Spinal cord (tissue), 10 donors: ENCODE data around the gene PLRG1. TPM values are rescaled to one million over a fixed set of nuclear protein-coding genes. Genes with fewer than 3 reads are reported as not detected.

Source experiments
- DNase-seq, 6 donors: peaks; one replicate each; pipeline versions ENCODE4 v3.0.0 to v3.0.0-alpha.2; 2013 to 2015; ENCODE audit warnings: low spot score in 6 of 6, low read depth in 4 of 6
- H3K27ac ChIP-seq: one replicate; pipeline ENCODE4 v1.5.1; 2013; ENCODE audit warnings: low read depth, low read length, control low read depth
- H3K27me3 ChIP-seq: one replicate; pipeline ENCODE4 v1.6.1; 2013; ENCODE audit warnings: low read length; ENCODE audit not compliant: control insufficient read depth, insufficient read depth
- H3K36me3 ChIP-seq: one replicate; pipeline ENCODE4 v1.6.1; 2013; ENCODE audit warnings: low read length; ENCODE audit not compliant: control insufficient read depth, insufficient read depth
- H3K4me1 ChIP-seq: one replicate; pipeline ENCODE4 v1.6.1; 2013; ENCODE audit warnings: low read length; ENCODE audit not compliant: control insufficient read depth, insufficient read depth
- H3K4me3 ChIP-seq: one replicate; pipeline ENCODE4 v1.5.1; 2013; ENCODE audit warnings: low read depth, low read length, control low read depth
- H3K9me3 ChIP-seq: one replicate; pipeline ENCODE4 v1.6.1; 2013; ENCODE audit warnings: low read length; ENCODE audit not compliant: control insufficient read depth, insufficient read depth
- WGBS: methylation state at CpG from one replicate; pipeline ENCODE4 v1.1.5; 2013; ENCODE audit warnings: missing lambda C conversion rate; ENCODE audit not compliant: insufficient coverage; 5-methylcytosine and 5-hydroxymethylcytosine counted together
- polyA plus RNA-seq, 2 donors: library from polyadenylated mRNA; unstranded; fragments of 120-200 nt; gene quantifications; one replicate each; pipeline ENCODE4 v1.2.1, GENCODE V29; 2013; ENCODE audit not compliant: insufficient read length in 2 of 2
- total RNA-seq, 2 donors: library from RNA; depleted of rRNA in 1 of 2; stranded (reverse); fragments of 120-200 nt in 1 of 2; fragments of >200 nt in 1 of 2; gene quantifications; one replicate each; pipeline versions ENCODE4 v1.2.3 to v1.2.4, GENCODE V29; 2013 to 2014
- donor health status: healthy.

Gene PLRG1
- total and polyA plus RNA-seq, 4 donors = 67.8 to 93.2 (median 78.3) TPM

DNA sequence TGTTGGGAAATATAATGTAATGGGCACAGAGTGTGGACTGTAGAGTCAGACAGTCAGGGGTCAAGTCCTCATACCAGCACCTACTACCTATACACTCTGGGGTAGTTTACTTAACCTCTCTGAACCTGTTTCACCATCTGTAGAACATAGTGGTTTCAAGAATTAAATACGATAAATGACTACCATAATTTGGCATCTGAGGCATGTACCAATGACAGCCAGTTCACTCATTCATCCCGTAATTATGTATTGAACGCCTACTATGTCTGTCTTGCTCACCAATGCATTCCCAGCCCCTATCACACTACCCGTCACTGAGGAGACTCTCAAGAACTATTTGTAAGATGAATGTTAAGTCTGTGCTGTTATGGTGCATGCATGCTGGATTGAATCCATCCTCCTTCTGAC lies 10.6 kb upstream of the PLRG1 start:
- no peak overlapping the region for H3K4me3 ChIP-seq
- H3K27me3 ChIP-seq = no peaks in the 10 kb centered on the region
- 93% methylated on average over 3 of the region's 4 CpGs for WGBS
- peak in 2 of 6 donors; percentile 2 to 4 for DNase-seq
- H3K27ac ChIP-seq = no peak overlapping the region
- no peaks in the 10 kb centered on the region for H3K4me1 ChIP-seq
- no peaks in the 10 kb centered on the region for H3K9me3 ChIP-seq
- H3K36me3 ChIP-seq = no peaks in the 10 kb centered on the region

DNA sequence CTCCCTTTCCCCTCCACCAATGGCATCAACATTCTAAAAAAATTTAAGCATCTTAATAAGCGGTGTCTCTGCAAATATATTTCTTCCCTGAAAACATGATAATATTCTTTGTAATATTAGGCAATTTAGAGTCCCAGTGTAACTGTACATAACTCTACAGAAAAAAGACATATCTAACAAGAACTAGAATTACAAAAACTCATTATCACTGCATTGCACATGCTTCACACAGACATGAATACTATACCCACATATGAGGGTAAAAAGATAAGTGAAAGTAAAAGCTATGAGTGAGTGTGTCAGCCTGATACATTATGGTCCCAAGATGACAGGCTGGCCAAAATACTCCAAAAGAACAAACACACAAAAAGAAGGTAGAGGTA lies 10.2 kb upstream of the PLRG1 start:
- Histone ChIP-seq H3K4me1 (no peaks in the 10 kb centered on the region), H3K27me3 (no peaks in the 10 kb centered on the region), H3K4me3 (no peak overlapping the region), H3K36me3 (no peaks in the 10 kb centered on the region), H3K9me3 (no peaks in the 10 kb centered on the region), H3K27ac (no peak overlapping the region)
- DNase-seq = no peak
- no CpG with 5 or more reads among the region's 1 CpG for WGBS

DNA sequence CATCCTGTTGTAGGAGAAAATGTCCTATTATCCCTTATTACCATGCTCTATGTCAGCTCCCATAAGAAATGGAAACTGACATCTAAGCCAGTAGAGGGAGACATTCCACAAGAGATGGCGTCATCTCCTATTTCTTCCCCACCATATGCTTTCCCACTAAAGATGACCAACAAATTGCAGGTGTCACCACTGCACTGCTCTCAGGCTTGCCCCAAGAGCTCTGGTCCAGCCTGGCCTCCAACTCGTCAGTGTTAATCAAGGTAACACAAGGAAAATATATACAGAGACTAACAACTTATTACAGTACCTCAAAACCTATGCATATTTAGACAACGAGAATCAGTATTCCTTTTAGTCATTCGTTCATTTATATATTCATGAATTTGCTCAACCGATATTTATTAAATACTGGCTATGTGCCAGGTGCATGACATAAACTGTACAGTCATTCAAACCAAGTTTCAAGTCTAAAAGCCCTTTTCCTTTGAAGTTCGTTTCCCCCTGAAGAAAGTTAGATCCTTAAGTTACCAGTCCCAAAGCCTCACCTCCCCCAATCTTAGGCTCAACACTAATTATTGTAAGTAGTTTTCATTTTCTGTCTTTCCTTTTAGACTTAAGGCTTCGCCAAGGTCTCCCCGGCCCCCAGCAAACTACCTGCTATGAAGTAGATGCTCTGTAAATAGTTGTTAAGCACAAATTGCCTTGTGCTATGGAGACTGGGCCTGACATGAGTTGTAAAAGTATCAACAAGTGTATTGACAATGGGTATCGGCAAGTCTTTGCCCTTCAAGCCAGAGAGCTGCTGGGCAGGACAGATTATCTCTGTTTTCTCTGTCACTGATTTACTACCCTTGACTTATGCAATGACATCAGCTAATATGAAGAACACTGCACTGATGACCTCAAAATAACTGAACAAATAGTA lies 9.6 kb upstream of the PLRG1 start:
- WGBS = 85% methylated on average over 6 of the region's 9 CpGs
- H3K27ac ChIP-seq = no peak overlapping the region
- no peaks in the 10 kb centered on the region for H3K36me3 ChIP-seq
- no peak overlapping the region for H3K4me3 ChIP-seq
- H3K9me3 ChIP-seq = no peaks in the 10 kb centered on the region
- no peaks in the 10 kb centered on the region for H3K27me3 ChIP-seq
- DNase-seq = peak in 2 of 6 donors; percentile 50 to 56
- no peaks in the 10 kb centered on the region for H3K4me1 ChIP-seq

DNA sequence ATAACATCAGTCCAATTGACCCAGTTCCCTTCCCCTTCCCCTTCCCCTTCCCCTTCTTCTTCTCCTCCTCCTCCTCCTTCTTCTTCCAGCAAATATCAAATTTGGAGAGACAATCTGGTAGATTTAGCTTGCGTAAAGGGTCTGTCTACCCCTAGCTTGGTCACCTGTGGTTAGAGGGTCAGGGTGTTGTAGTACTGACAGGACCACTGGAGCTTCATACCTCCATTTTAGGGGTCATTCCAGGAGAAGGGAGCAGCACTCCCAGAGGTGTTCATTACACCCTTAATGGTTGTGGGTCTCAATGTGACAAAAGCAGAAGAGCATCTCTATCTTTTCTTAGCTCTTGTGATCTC lies 8.9 kb upstream of the PLRG1 start:
- DNase-seq = no peak
- no peaks in the 10 kb centered on the region for H3K9me3 ChIP-seq
- no peaks in the 10 kb centered on the region for H3K4me1 ChIP-seq
- WGBS = no CpG with 5 or more reads among the region's 1 CpG
- no peak overlapping the region for H3K4me3 ChIP-seq
- H3K36me3 ChIP-seq = no peaks in the 10 kb centered on the region
- H3K27ac ChIP-seq = no peak overlapping the region
- H3K27me3 ChIP-seq = no peaks in the 10 kb centered on the region

DNA sequence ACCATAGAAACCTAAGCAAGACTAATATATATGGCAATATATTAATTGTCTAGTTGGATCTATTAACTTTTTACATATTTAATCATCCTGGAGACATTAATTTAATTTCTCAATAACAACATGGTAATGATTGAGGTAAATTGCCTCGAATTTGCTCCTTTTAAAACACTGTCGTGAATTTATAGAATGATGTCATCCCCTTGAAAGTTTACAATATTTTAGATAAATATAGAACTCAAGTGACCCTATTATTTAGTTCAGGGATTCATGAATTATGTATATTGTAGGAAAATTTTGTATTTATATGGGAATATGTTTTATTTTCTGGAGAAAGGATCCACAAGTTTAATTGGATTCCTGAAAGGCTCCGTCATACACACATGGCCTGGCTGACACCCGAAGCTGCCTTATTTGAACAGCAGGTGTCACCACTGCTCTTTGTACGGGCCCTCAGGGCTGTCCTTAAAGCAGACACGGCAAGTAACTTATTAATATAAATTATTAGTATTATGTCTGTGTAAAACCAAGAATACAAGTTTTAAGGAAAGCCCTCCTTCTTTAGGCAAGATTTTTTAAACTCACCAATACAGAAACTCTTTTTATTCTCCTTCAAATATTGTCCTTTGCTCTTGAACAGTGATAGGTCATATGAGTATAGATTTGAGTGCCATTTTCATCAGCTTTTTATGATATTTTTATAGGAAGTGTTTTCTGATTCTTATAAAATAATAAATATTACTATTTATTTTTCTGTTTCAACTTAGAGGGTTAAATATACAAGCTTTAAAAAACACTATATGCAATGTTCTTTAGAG lies 1.9 kb upstream of the PLRG1 start:
- 0% methylated on average over 1 of the region's 6 CpGs for WGBS
- Histone ChIP-seq H3K4me1 (no peaks in the 10 kb centered on the region), H3K27ac (no peak overlapping the region), H3K36me3 (no peaks in the 10 kb centered on the region), H3K27me3 (no peaks in the 10 kb centered on the region), H3K9me3 (no peaks in the 10 kb centered on the region), H3K4me3 (no peak overlapping the region)
- peak in 5 of 6 donors; percentile 52 to 93 (median 57) for DNase-seq

DNA sequence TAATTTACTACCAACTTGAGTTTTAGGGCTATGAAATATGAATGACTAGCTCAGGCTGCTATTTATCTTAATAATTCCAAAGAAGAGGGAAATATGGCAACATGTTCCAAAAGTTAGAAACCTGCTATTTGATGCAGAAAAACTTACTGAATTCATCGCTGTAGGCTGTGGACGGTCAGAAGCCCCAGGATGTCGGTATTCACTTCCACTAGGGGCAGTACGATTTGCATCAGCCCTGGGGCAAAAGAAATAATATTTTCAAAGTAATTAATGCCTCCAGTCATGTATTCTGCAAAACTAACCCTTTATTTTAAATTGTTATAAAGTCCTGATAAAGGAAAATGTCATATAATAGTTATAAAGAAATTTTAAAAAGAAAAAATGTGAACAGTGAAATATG lies 4.5 kb downstream of the PLRG1 start:
- 83% methylated on average over 2 of the region's 4 CpGs for WGBS
- DNase-seq = no peak
- Histone ChIP-seq H3K4me1 (no peaks in the 10 kb centered on the region), H3K36me3 (peaks cover 11% of the 10 kb centered on the region), H3K9me3 (no peaks in the 10 kb centered on the region), H3K4me3 (no peak overlapping the region), H3K27me3 (no peaks in the 10 kb centered on the region), H3K27ac (no peak overlapping the region)

DNA sequence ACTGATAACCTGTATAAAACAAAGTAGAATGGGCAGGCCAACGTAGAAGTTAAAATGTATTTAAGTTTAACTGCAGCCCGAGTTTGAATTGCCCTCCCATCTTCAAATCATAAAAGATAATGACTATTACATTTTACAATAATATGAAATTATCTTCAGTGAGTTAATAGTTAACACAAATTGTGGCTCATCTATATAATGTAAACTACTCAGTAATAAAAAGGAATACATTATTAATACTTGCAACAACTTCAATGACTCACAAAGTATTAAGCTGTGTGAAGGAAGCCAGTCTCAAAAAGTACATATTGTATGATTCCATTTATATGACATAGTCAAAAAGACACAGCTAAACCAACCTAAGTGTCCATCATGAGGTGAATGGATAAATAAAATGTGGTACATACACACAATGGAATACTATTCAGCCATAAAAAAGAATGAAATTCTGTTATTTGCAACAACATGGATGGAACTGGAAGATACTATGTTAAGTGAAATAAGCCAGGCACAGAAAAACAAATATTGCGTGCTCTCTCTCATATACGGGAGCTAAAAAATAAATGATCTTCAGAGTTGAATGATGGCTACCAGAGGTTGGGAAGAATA lies 7.8 kb downstream of the PLRG1 start:
- H3K36me3 ChIP-seq = peaks cover 16% of the 10 kb centered on the region
- WGBS = 100% methylated on average over 2 of the region's 4 CpGs
- no peak overlapping the region for H3K27ac ChIP-seq
- H3K4me1 ChIP-seq = no peaks in the 10 kb centered on the region
- no peaks in the 10 kb centered on the region for H3K9me3 ChIP-seq
- no peaks in the 10 kb centered on the region for H3K27me3 ChIP-seq
- no peak overlapping the region for H3K4me3 ChIP-seq
- DNase-seq = no peak

DNA sequence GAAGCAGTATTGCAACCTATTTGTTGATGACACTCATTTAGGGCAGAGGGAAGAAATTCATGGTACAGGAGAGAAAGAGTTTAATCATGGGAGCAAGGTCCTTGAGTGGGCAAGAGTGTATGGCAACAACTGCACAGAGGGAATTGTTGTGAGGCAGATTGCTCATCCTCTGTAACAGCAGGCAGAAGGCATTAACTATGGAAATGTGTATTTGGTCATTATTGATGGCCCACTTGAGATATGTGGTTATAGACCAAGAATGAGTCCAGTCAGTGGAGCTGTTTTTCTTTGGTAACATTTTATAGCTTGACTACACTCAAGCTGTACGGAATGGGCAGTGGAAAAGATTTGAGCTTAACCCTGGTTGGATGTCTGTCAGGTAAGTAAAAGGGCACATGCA lies 15.9 kb downstream of the PLRG1 start:
- Histone ChIP-seq H3K27me3 (no peaks in the 10 kb centered on the region), H3K36me3 (peaks cover 5% of the 10 kb centered on the region), H3K9me3 (no peaks in the 10 kb centered on the region), H3K4me3 (no peak overlapping the region), H3K27ac (no peak overlapping the region), H3K4me1 (no peaks in the 10 kb centered on the region)
- DNase-seq = no peak
- no CpG with 5 or more reads among the region's 1 CpG for WGBS

DNA sequence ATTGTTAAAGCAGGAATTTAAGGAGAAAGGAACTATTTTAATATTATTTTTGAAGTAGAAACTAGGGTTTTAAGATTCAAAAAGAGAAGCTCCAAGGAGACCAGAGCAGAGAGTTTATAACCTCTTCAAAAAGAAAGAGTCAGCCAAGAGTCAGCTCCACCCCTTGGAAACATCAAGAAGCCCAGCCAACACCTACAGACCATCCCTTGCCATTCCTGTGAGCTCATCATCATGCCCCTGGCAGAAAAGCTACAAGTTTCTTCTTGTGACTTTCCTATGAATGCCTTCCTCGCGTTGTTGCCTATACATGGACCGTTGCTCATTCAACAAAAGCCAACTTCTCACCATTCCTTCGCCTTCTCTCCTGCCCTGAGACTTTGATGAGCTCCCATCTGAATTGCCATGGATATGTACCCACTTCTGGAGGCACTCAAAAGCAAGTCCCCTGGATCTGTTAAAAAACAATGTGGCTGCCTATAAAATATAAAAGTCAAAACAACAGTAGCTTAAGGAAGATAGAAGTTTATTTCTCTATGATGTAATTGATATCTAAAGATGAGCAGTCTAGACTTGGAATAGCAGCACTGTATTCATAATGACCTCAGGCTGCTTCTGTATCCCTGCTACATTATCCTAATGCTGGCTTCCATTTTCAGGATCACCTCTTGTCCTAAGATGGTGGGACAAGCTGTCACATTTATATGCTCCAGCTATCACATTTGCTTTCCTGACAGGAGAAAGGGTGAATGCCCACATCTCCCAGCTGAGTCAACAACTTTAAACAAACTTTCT lies 20.3 kb downstream of the PLRG1 start:
- H3K27ac ChIP-seq = no peak overlapping the region
- 80% methylated on average over 4 of the region's 4 CpGs for WGBS

More for the DNA sequence above, 20.3 kb downstream of the PLRG1 start:
- H3K9me3 ChIP-seq = no peaks in the 10 kb centered on the region
- DNase-seq = peak in 1 of 6 donors; percentile 53
- H3K36me3 ChIP-seq = no peaks in the 10 kb centered on the region
- H3K4me3 ChIP-seq = no peak overlapping the region
- no peaks in the 10 kb centered on the region for H3K27me3 ChIP-seq
- no peaks in the 10 kb centered on the region for H3K4me1 ChIP-seq
